Bone marrow (tissue), 2 donors: ENCODE results near the gene ESRP2.

Experiments
- DNase-seq, 2 donors: peaks; one replicate each; lab custom pipeline; 2025; lab: John Stamatoyannopoulos, UW

The ESRP2 gene

DNA sequence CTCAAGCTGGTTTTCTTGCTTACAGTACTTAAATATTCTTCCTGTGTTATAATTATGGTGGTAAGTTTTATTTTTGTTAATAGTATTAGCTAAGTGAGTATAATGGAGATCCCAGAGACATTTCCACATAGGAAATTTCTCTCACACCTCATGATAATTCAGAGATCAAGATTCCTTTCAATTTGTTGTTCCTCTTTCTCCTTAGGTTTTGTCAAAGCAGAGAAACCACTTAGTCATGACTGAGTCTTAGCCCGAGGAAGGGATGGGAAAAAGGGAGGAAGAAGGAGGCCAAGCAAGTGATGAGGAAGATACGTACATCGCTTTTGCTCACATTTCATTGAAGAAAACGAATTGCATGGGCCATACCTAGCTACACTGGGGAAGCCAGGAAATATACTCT lies 18.4 kb downstream of the ESRP2 start:
- DNase-seq = no peak

DNA sequence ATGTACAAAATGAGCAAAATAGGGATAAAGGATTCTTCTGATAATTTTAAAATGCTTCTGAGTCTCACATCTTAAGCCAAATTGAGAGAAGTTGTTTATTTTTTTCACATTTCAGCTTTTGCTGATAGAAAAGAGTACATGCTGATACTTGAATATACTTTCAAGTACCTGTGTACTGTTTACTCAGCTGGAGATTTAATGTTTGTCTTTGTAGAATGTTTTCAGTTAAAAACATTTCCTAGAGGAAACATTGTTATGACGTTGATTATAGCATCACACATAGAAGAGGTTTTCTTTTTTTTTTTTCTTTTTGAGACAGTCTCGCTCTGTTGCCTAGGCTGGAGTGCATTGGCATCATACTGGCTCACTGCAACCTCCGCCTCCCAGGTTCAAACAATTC lies 19.7 kb downstream of the ESRP2 start:
- DNase-seq = no peak

DNA sequence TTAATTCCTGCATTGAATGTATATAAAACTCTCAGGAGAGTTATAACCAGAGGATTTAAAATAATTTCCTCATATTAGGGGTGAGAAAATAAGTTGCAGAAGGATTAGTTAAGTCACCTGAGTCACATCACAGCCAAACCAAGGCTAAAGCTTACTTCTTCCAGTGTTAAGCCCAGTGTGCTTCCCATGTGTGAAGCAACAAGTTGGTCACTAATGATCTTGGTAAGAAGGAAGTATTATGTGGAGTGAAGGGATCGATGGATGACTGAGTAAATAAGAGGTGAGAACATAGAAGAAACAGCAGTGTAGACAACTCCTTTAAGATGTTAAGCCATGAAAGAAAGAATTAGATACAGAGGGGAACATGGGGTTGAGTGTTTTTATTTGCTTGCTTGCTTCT lies 20.6 kb downstream of the ESRP2 start:
- DNase-seq = no peak

DNA sequence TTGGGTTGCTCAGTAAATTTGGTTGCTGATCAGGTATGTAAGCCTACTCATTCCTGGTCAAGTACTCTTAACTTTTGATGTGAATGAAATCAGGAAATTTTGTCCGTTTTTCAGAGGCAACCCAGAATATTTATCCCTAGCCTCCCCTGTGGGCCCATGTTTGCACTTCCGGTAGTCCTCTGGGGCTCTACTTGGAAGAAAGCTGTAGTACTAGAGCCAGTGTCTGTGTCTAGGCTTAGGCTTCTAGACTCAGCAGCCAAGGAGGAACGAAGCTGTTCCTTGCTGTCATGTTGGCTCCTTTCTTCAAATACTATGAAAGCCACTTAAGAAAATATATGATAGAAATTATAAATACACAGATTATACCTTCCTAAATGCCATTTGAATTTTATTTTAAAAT lies 21.2 kb downstream of the ESRP2 start:
- no peak for DNase-seq

DNA sequence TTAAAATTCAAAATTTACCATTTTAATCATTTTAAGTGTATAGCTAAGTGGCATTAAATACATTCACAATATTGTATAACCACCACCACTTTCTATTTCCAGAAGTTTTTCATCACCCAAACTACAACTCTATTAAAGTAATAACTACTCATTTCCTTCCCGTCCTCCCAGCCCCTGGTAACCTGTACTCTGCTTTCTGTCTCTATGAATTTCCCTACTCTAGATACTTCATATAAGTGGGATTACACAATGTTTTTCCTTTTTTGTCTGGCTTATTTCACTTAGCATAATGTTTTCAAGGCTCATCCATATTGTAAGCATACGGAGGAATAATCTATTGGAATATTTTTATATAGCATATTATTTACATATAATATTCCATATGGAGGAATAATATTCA lies 29.7 kb downstream of the ESRP2 start:
- DNase-seq = no peak

DNA sequence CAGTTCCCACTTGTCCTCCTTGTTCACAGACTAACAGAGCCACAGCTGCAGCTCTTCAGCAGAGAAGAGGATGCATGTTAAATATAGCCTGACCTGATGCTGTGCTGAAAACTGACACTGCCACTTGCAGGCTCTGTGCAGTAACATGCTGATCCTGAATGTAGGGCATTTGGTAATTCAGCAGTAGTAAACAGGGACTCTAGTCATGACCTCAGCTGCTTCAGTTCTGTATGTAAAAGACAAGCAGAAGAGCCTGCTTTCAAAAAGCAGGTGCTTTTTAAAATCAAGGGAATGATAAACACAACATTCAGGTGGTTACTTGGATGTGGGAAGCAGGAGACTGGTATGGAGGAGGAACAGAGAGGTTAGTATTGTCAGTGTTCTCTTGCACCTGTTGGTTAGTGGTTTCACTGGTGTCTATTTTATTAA lies 33.8 kb downstream of the ESRP2 start:
- no peak for DNase-seq

DNA sequence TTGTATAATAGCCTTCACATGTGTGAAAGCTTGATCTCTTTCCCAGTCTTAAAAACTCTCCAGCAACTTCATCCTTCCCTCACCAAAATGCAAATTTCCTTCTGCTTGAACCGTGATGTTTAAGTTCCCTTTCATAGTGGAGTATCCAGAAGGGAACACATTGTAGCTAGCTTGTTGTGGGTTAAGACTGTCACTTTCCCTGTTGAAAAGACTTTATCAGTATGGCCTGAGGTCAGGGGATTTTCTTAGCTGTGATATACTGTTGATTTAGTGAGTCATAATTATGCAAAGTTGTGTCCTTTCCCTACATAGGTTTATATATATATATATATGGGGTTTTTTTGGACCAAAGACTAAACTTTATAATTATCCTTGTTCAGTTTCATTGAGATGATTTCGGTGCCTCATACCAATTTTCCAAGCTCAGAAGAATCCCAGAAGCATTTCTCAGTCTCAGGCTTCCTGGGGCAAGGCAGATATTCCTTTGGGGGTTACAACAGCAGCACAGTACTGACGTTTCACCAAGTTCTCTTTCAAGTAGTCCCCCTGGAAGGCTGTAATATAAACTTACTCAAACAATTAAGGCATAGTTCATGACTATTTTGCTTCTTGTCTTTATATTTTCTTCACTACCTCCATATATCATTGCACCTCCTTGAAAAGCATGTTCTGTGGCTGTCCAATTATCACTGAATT lies 35.7 kb downstream of the ESRP2 start:
- DNase-seq = no peak

DNA sequence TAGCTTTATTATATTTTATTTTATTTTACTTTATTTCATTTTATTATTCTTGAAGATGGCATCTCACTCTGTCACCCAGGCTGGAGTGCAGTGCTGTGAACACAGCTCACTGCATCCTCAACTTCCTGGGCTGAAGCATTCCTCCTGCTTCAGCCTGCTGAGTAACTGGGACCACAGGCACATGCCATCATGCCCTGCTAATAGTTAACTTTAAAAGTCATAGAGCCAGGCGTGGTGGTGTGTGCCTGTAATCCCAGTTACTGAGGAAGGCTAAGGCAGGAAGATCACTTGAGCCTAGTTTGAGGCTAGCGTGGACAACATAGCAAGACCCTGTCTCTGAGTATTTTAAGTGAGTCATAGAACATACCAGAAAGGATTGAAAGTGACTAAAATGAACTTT lies 38.7 kb downstream of the ESRP2 start:
- DNase-seq = no peak

DNA sequence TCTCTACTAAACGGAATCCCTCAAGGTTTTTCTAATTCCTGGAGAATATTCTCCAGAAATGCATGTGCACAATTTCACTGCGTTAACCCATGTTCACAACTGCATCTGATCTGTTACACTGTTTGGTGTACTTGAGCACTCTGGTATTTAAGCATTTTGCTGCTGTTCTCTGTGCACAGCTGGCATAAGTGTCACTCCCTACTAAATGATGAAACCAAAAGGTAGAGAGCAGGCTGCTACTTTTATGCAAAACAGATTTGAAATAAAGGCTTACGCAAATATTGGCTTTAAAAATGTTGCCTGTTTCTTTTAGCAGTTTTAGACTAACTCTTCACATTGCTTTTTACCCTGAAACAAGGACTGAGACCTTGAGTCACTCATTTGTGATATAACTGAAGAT lies 41.7 kb downstream of the ESRP2 start:
- no peak for DNase-seq

DNA sequence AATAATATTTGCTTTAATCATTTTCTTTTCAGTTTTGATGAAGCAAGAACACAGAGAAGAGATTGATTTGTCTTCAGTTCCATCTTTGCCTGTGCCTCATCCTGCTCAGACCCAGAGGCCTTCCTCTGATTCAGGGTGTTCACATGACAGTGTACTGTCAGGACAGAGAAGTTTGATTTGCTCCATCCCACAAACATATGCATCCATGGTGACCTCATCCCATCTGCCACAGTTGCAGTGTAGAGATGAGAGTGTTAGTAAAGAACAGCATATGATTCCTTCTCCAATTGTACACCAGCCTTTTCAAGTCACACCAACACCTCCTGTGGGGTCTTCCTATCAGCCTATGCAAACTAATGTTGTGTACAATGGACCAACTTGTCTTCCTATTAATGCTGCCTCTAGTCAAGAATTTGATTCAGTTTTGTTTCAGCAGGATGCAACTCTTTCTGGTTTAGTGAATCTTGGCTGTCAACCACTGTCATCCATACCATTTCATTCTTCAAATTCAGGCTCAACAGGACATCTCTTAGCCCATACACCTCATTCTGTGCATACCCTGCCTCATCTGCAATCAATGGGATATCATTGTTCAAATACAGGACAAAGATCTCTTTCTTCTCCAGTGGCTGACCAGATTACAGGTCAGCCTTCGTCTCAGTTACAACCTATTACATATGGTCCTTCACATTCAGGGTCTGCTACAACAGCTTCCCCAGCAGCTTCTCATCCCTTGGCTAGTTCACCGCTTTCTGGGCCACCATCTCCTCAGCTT lies 45.0 kb downstream of the ESRP2 start:
- DNase-seq = no peak

DNA sequence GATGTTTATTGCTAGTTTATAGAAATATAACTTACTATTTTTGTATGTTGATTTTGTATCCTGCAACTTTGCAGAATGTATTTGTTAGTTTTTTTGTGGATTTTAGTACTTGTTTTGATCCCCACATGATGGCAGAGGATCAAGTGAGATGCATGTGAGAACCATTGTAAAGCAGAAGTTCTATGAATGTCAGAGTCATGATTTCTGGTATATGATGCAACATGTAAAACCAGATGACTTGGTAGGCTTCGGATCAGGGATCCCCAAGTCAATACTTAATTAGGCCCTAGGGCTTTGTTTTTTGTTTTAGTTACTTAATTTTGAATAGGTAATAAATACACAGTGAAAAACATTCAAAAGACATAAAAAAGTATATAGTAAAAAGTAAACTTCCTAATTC lies 45.8 kb downstream of the ESRP2 start:
- DNase-seq = no peak

DNA sequence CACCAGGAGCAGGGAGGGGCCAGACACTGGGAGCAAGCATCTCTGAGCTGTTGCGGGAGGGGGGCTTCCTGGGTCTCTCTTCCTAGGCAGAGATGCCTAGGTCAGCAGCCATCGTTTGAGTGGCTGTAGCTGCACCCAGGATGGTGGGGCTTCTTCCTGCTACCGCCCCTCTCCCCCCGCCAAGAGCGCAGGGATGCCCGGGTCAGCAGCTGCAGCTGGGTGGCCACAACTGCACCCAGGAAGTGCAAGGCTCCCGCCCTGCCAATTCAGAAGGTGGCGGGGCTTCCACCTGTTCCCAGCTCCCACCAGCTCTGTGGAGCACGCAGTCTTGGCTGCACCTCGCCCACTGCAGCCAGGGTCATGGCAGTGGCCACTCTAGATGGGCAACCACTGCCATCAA lies 47.8 kb downstream of the ESRP2 start:
- no peak for DNase-seq

DNA sequence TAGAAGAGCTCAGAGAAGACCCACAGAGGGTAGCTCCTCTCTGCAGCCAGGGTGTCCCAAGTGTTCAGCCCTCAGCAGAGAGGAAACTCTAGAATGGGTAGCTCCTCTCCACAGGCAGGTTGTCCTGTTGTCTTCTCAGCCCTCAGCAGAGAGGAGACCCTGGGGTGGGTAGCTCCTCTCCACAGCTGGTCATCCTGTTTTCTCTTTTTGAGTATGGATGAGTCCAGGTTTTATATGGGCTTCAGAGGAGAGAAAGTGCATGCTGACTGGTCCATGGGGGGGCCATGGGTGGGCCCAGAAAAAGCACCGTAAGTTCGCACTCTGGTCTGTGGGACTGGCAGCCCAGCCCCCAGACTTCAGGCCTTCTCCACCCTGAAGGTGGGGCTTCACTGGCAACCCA lies 48.4 kb downstream of the ESRP2 start:
- no peak for DNase-seq

DNA sequence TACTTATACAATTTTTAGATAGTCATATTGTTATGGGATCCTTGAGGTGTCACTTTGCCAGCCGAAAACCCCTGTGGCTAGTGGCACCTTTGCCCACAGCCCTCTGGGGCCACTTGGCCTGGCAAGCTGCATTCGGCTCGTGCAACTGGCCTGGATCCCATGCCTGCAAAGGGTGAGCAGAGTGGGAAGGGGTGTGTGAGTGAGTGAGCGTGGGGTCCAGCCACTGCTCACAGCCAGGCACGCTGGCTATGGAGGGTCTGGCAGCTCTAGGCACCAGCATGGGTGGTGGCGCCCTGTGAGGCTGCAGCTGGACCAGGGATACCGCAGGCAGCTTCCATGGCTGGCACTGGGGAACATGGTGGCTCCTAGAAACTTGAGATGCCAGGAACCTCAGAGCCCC lies 49.0 kb downstream of the ESRP2 start:
- no peak for DNase-seq

DNA sequence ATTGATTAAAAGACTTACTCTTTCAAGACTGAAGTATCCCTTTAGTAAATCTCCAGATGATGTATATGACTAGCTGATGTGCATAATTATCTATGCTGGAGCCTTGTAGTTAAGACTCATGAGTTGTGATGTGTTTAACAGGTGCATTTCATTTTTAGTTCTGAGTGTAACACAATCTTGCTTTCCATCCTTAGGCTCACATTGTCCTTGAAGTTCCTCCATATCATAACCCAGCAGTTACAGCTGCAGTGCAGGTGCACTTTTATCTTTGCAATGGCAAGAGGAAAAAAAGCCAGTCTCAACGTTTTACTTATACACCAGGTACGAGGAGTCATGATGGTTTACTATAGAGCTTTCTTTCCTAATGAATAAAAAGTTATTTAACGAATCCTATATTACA lies 52.9 kb downstream of the ESRP2 start:
- DNase-seq = no peak

DNA sequence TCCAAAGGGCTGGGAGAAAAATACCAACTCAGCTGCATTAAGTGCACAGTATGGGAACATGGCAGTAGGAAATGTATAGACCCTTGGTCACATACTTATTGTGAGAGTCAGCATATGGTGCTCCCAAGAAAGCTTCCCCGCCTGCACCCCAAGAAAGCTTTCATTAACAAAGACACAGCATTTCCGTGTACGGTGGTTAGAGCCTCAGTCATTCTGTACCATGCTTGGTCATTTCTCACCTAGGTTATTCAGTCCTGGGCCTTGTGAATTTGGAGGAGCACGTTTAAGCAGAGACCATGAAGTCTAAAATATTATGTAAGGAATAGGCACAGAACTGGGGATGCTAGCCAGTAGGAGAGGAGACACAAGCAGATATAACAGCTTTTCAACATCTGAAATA lies 56.1 kb downstream of the ESRP2 start:
- no peak for DNase-seq

DNA sequence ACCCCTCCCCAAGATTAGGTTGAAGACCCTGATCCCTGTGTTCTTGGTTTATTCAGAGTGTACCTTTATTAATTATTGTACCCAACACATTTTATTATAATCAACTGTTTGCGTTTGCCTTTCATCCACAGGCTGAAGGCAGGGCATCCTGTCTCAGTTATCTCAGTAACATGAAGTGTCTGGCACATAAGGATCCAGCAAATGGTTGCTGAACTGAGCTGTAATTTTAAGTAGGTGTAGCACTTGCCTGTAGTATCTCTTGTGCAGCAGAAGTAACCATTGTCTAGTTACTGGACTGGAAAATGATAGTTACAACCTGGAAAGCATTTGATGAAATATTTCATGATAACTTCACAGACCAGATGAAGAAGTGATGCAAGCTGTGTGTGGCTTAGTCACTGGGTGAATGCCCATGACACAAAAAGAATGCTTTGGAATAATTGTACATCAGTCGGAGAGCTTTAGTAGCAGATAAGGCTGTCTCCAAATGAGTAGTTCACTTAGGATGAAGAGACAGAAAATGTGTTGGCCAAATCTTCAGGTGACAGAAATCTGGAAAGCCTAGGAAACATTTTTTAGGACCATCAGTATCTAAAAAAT lies 56.6 kb downstream of the ESRP2 start:
- no peak for DNase-seq
